GM10248 (cell line): Measurements from ENCODE around the gene HPSE2.

ENCODE experiments used
- CTCF ChIA-PET: fragments of 300-600 bp; sonication (Branson Sonifier 250); formaldehyde crosslinking; extraction: SDS; loops from one replicate; lab custom pipeline; 2021; ENCODE audit warnings: antibody characterized with exemption; lab: Yijun Ruan, JAX
- POLR2A ChIA-PET: fragments of 350-650 bp; sonication (Branson Sonifier 250); formaldehyde crosslinking; extraction: SDS; loops from one replicate; lab custom pipeline; 2020; ENCODE audit warnings: antibody characterized with exemption; lab: Yijun Ruan, JAX
- DNase-seq: peaks from one replicate; pipeline ENCODE4 v3.0.0; 2012; ENCODE audit errors: extremely low spot score
- TF ChIP-seq, protein P1 (sequence below): IDR thresholded peaks from 2 replicates; pipeline ENCODE4 v1.5.1; 2012; ENCODE audit warnings: mild to moderate bottlenecking, low read depth; ENCODE audit errors: extremely low read depth, missing control alignments, control extremely low read depth

Gene HPSE2

GRCh38 chr10:98577578-98577977 is 658.1 kb downstream of the HPSE2 start:
- CTCF ChIA-PET: interaction anchor here (1.6 kb wide), 1 partner anchor 108 kb away, joined by 3 read pairs; no protein-coding TSS in a partner anchor
- POLR2A ChIA-PET: no interaction called here
- DNase-seq: no peak
- TF ChIP-seq, protein P1, sequence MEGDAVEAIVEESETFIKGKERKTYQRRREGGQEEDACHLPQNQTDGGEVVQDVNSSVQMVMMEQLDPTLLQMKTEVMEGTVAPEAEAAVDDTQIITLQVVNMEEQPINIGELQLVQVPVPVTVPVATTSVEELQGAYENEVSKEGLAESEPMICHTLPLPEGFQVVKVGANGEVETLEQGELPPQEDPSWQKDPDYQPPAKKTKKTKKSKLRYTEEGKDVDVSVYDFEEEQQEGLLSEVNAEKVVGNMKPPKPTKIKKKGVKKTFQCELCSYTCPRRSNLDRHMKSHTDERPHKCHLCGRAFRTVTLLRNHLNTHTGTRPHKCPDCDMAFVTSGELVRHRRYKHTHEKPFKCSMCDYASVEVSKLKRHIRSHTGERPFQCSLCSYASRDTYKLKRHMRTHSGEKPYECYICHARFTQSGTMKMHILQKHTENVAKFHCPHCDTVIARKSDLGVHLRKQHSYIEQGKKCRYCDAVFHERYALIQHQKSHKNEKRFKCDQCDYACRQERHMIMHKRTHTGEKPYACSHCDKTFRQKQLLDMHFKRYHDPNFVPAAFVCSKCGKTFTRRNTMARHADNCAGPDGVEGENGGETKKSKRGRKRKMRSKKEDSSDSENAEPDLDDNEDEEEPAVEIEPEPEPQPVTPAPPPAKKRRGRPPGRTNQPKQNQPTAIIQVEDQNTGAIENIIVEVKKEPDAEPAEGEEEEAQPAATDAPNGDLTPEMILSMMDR: no peak

DNA sequence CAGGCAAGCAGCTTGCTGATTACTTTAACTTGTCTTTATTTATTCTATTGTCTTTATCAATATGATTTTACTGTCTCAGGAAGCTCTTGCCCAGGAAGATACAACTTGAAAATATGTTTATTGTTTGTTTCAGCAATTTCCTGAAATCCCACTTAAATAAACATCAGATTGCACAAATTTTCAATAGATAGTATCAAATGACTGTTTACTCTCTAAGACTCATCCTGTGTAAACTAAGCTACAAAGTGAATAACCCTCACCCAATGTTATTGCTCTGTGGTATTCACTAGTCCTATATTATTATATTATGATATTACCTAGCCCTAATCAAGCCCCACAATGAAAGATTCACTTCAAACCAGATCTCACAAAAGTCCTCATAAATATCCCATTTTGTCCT is 658.5 kb downstream of the HPSE2 start:
- TF ChIP-seq, protein P1: no peak
- ChIA-PET CTCF (interaction anchor here (1.6 kb wide), 1 partner anchor 107 kb away, joined by 3 read pairs; no protein-coding TSS in a partner anchor), POLR2A (no interaction called here)
- DNase-seq: no peak

- TF ChIP-seq, protein P1: no peak
- DNase-seq: no peak
- CTCF ChIA-PET: interaction anchor here (1.6 kb wide), 1 partner anchor 106 kb away, joined by 3 read pairs; no protein-coding TSS in a partner anchor
- POLR2A ChIA-PET: no interaction called here
These were observed 659.6 kb downstream of the HPSE2 start for GRCh38 chr10:98576096-98576495.

- POLR2A ChIA-PET: no interaction called here
- TF ChIP-seq, protein P1: no peak
- DNase-seq: no peak
- CTCF ChIA-PET: no interaction called here
These were observed 663.1 kb downstream of the HPSE2 start for GRCh38 chr10:98572594-98572993.

GRCh38 chr10:98570834-98571233 is 664.8 kb downstream of the HPSE2 start:
- no peak for DNase-seq
- POLR2A ChIA-PET: no interaction called here
- TF ChIP-seq, protein P1: no peak
- CTCF ChIA-PET: no interaction called here

DNA sequence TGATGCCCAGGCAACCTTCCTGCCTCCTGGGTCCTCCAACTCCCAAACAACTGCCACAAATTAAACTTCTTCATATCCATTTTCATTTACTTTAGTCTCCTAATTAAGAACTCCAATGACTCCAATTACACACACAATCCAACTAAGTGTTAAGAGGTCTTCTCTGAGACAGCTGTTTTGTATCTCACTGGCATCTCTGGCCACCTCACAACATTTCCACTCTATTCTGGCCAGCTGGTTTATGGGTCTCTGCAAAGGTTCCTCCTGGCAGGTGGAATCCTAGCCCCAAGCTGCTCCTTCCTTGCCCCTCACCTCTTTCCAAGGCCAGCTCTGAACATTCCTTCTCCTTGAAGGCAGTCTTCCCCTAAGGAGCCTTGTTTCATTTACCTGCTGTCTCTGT is 665.8 kb downstream of the HPSE2 start:
- no peak for DNase-seq
- POLR2A ChIA-PET: no interaction called here
- CTCF ChIA-PET: no interaction called here
- TF ChIP-seq, protein P1: no peak
